Heart left ventricle (tissue), 13 donors: ENCODE results near the gene APOF.

Experiments used
- CTCF ChIP-seq, 12 donors: fragments of 200-600 bp; sonication (generic) in 4 of 12; IDR thresholded peaks; one replicate each; pipeline versions ENCODE4 v1.5.0 to v1.8.0; 2018 to 2022; ENCODE audit warnings: antibody characterized with exemption in 12 of 12, mild to moderate bottlenecking in 5 of 12
- POLR2A ChIP-seq, 2 donors: fragments of 450-650 bp; IDR thresholded peaks; one replicate each; pipeline ENCODE4 v1.6.1; 2017; ENCODE audit warnings: antibody characterized with exemption in 2 of 2, mild to moderate bottlenecking in 2 of 2, moderate library complexity in 2 of 2
- donor health status: ischemic (EF 13 %, LVEDD 7.1; RV severe dilation, severe dysfunction).
- donor health status: DM: no; HTN: yes; CAD: no.
- donor health status: DM: no; HTN: no; CAD: no.
- donor health status: ischemic (EF 25% LVEDD 6.9; RV normal size, moderate dysfunction).
- donor health status: ischemic (EF 25% LVEDD 5.7; RV mildly dilated, moderate dysfunction).
- donor health status: ischemic (EF 35%, LVEDD 5.7; RV mildly dilated, moderate dysfunction).
- donor health status: nonischemic (EF 11% LVEDD 7.7; RV severe dilation, severe dysfunction).
- donor health status: DM: yes; HTN: yes; CAD: no.
- donor health status: PGD.
- donor health status: ischemic (EF 29% LVEDD 5.4; RV normal size, mild dysfunction).
- donor health status: nonischemic (EF 23%, LVEDD 6.1; RV moderate dilation, normal function).

- TF ChIP-seq CTCF (IDR thresholded peaks at IDR 0.05): no peak
- no peak for TF ChIP-seq POLR2A (IDR thresholded peaks at IDR 0.05)
These were observed 21.0 kb downstream of the APOF start for GRCh38 chr12:56341616-56342015.
